ENCODE measurements around the gene ATP6V0A1.
A peak's percentile ranks its signal among the peaks of the same experiment; 100 is the strongest.
"Not testable (repeated sequence)": the region's sequence is repeated elsewhere in the genome, so short reads cannot be mapped to it uniquely, and the experiment has no call there.

The ATP6V0A1 gene

DNA sequence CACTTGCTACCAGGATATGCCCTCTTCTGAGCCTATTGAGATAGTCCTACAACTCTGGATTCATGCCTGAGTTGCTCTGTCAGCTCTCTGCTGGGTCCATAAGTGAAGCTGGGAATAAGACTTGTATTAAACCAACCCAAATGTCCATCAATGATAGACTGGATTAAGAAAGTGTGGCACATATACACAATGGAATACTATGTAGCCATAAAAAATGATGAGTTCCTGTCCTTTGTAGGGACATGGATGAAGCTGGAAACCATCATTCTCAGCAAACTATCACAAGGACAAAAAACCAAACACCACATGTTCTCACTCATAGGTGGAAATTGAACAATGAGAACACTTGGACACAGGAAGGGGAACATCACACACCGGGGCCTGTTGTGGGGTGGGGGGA lies 19.1 kb downstream of the ATP6V0A1 start:
- DNase-seq = not testable (repeated sequence)

DNA sequence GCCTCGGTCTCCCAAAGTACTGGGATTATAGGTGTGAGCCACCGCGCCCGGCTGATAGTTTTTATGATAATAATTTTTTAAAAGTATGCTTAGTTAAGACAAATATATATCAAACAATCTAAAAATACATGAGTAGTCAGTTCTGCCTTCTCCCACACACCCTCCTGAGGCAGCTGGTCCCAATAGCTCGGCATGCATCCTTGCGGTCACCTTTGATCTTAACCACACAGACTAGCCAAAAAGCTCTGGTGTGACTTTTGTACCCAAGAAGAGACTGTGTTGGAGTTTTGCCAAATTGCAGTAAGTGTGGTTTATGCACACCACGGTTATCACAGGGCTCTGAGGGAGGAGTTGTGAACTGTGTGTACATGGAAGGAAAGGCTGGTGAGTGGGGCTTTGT lies 25.6 kb downstream of the ATP6V0A1 start:
- DNase-seq = peak; percentile 52

DNA sequence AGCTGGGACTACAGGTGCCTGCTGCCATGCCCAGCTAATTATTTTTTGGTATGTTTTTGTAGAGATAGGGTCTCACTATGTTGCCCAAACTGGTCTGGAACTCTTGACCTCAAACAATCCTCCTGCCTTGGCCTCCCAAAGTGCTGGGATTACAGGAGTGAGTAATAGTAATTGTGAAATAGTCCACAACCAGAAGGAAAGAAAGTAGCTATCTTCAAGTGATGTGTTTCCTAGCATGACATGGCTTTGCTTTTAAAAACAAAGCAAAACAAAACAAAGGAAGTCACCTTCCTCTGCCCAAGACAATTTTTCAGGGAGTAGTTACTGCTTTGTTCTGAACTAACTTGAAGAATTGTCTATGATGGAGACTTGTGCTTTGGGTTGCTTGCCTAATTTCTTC lies 27.0 kb downstream of the ATP6V0A1 start:
- no peak for DNase-seq

DNA sequence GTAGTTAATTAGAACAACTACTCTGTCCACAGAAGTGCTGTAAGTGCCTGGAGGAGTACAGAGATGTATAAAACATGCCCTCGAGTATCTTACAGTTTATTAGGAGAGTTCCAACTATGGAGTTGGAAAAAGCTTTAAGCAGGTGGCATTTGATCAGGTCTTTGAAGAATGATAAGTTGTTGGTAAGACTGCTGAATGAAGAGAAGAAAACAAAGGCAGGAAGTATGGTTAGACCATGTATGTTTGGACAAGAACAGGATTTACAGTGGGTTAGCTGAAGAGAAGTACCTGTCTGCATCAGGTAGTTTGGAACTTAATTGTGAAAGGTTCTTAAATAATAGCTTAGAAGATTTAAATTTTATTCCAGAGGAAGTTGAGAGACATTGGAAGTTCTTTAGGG lies 29.4 kb downstream of the ATP6V0A1 start:
- no peak for DNase-seq

DNA sequence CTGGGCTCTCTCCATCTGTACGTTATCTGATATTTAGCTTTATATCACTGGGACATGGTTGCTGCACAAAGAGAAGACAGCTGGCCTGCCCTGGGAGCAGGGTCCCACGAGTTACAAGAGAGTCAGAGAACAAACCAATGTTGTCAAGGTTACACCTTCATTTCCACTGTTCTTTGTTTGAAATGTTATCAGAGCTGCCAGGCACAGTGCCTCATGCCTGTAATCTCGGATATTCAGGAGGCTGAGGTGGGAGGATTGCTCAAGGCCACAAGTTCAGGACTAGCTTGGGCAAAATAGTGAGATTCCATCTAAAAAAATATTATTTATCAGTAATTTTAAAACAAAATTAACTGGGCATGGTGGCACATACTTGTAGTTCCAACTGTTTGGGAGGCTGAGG lies 34.6 kb downstream of the ATP6V0A1 start:
- DNase-seq = no peak

DNA sequence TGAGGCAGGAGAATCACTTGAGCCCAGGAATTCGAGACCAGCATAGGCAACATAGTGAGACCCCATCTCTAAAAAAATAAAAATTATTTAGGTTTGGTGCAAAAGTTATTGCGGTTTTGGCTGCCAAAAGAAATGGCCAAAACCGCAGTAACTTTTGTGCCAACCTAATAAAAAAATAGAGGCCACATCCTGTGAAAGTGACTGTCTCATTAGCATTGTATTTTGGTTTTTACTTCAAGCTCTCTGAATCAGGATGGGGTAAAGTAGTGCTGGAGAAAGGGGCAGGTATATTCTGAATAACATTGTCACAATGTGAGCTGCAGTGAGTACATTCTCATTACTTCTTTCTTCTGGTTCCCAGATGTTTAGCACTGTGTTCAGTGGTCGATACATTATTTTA lies 36.0 kb downstream of the ATP6V0A1 start:
- DNase-seq = no peak

DNA sequence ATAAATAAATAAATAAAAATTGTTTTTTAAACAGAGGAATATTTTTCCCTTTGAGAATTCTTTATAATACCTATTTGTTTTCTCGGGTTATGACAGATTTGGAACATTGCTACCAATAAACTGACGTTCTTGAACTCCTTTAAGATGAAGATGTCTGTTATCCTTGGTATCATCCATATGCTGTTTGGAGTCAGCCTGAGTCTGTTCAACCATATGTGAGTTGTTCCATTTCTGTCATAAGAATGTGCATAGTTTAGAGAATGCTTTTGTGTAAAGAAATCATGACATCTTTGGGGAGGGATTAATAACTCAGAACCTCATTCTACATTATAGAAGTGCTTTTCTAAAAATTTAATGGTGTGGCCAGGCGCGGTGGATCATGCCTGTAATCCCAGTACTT lies 40.1 kb downstream of the ATP6V0A1 start:
- DNase-seq = no peak

DNA sequence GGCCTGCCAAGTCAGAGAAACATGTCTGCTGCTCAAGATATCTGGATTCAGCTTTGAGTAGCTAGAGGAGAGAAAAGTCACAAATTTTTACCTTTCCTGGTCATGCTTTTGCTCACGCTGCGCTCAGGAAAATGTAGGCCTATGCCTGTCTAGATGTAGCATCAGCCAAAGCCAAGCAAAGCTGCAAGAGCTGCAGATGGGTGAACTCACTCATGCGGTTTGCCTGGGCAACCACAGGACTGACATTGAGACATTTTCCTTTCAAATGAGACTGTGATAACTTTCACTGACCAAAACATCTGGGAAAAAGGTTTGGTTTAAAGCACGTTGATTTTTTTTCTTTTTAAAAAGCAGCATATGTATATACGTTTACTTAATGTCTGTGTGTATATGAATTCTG lies 43.4 kb downstream of the ATP6V0A1 start:
- no peak for DNase-seq

DNA sequence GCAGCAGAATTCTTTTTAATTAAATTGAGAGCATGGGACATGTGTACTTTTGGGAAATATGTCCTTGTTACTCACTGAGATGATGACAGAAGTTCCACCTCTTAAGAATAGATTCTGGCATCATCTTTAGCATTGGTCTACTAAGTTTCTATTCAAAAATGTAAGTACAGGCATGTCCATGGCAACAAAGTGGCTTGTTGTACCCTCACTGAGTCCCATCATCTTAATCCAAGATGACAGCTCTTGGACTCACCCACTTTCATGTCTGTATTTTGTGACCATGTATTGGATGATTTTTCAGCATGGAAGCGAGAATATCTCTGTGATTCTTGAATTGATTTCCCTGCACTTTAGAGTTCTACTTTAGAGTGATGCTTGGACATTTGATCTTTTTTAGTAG lies 44.2 kb downstream of the ATP6V0A1 start:
- no peak for DNase-seq

DNA sequence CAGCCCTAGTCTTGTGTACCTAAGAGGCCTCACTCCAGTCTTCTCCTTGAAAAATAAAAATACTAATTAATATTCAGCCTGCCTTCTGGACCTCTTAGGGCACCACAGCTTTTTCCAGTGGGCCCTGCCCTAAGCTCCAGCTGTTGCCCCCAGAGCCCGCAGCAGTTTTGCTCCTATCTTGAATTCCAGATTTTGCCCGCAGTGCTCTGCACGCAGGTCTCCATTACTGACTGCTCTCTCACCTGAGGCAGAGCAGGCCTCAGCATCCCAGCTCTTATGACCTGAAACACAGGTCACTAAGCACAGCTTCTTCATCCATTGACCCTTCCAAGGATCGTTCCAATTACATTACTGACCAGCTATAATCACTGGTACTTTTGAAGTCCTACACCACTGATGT lies 49.0 kb downstream of the ATP6V0A1 start:
- DNase-seq = no peak

DNA sequence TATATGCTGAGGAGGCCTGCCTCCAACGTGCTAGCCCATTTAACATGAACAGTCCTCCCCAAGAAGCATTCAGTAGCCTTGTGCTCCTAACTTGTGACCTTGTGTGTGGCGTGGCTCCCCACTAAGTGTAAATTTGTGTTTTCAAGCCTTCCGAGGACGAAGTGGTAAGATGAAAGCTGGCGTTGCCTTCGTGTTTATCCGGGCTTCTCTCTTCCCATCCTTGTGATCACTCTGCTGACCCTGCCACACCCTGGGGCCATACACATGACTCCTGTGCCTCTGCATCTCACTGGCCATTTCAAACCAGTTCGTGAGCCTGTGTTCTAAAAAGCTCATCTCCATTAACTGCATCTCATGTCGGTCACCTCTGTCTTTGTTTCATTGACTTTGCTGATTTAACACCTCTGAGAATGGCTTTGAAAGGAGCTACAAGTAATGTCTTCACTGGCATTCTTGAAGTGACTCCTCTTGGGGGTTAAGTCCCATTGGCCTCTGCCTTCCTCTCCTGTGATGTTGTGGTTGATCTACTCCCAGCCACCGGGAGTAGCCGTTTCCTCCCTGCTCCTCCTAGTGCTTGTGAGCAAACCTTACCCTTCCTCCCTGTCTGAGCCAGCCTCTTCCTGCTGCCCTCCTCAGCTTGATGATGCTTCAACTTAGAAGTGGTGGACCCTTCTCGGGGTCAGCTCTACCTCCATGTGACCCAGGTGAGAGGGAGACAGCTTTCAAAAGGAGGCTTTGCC lies 49.9 kb downstream of the ATP6V0A1 start:
- no peak for DNase-seq

DNA sequence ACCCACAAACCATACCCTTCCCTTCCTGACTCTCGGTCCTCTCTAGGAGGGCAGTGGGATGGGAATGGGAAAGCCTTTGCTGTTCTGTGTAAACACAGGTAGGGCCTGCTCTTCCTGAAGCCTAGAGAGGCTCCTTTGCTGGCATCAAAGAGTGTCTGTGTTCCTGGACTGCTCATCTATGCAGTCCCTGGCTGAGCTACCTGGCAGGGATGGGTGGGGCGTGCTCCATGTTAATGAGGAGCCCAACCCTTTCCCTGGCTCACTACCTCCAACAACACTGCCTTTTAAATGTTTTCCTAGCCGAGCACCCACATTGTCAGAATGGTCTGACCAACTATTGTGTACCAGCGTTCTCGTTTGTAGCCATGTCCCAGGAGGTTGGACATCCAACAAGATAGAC lies 50.7 kb downstream of the ATP6V0A1 start:
- DNase-seq = no peak

DNA sequence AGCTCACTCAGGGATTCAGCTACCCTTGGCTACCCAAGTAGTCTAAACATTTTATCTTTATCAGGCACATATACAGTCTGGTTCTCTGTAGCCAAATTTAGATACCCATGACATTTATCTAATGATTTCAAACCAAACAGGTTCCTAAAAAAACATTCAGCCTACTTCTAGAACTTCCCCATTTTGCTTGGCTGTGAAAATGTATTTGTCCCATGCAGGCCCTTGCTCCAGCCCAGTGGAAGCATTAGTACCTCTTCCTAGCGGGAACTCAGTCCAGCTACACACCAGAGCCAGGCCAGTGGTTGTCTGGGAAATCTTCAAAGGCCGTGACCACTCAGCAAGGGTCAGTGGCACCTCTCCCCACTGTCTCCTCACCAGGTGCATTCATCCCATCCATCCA lies 51.2 kb downstream of the ATP6V0A1 start:
- DNase-seq = no peak

DNA sequence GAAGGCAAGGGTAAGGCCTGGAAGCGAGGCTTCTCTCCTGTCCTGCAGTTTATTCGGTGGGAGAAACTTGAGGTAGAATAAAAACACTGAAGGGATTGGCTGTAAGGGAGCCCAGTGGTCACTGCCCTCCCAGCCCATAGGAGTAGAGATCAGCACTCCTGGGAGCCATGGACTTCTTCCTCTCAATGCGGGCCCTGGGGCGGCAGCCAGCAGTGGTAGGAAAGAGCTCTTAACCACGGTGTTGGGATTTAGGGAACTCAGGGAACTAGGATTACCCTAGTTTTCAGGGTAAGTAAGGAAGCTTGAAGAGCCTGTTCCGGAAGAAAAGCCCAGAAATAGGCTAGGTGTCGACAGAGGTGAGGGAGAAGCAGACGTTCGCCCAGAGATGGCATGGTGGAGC lies 53.6 kb downstream of the ATP6V0A1 start:
- no peak for DNase-seq

DNA sequence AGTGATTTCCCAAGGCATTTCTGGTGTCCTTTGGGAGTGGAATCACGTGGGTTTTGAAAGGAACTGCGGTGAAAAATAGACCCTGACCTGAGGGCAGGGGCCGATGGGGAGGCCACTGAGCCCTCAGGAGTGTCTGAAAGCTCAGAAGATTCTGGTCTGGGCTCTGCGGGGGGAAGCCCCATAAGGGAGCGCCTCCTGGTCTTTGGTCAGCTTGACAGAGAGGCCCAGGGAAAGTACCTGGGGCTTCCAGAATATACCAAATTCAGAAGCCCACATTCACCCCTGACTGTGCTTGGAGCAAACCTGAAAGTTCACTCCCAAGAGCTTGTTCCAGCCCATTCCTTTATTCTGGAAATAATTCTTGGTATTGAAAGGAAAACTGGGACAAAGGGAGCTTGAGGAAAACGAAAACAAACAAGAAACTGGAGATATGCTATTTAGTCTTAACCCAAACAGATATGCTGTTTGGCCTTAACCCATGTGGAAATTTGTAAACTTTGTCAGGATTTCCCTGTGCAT lies 54.1 kb downstream of the ATP6V0A1 start:
- no peak for DNase-seq

DNA sequence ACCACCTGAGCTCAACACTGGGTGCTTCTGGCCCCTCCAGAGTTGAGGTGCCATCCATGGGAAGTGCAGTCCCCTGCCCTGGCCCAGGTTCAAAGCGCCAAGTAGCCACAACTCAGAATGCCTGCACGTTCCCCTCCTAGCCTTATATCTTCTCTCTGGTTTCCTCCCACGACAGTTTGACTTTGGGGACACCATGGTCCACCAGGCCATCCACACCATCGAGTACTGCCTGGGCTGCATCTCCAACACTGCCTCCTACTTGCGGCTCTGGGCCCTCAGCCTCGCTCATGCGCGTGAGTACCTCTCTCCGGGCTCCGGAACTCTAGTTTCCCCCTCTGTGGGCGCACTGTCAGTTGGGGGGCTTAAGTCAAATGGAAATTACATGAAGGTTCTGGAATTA lies 55.0 kb downstream of the ATP6V0A1 start:
- no peak for DNase-seq

DNA sequence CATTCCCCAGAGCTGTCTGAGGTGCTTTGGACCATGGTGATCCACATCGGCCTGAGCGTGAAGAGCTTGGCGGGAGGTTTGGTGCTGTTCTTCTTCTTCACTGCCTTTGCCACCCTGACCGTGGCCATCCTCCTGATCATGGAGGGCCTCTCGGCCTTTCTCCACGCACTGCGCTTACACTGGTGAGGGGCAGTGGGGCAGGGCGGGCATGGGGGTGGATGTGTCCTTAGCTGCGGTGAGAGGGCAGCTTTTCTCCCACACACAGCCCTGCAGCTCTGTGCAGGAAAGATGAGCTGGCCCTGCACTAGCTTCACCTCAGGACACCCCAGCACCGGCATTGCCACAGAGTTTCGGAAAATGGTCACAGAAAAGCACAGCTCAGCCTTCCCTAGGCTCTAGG lies 55.6 kb downstream of the ATP6V0A1 start:
- no peak for DNase-seq

DNA sequence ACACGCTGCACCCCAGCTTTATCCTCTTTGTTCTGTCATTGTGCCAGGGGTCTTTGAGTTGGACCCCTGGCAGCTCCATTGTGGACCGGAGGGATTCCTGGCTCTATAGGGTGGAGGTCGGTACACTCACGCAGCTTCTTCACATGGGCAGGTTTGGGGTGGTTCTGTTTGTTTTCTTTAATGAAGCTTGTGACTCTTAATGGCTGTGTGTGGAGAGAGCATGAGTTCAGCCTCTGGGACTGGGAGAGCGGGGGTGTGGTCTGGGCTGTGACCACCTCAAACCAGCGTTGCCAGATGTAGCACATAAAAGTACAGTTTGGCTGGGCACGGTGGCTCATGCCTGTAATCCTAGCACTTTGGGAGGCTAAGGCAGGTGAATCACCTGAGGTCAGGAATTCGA lies 56.2 kb downstream of the ATP6V0A1 start:
- DNase-seq = no peak

DNA sequence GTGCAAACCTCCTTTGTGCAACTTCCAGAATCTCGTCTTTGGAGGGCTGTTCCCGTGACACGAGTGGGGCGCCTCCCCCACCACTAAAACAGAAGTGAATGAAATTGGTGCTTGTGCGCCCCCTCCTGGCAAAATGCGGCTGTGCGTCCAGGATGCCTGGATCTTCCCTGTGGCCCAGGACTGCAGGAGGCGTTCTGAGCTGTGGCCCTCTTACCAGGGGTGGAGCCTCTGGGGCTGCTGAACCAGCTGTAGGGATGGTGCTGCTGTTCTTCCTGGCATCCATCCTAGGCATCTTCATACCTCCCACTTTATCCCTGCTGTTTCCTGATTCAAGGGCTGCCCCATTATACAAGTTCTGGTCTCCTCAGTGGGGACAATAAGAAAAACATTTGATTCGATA lies 58.8 kb downstream of the ATP6V0A1 start:
- DNase-seq = peak; percentile 85

DNA sequence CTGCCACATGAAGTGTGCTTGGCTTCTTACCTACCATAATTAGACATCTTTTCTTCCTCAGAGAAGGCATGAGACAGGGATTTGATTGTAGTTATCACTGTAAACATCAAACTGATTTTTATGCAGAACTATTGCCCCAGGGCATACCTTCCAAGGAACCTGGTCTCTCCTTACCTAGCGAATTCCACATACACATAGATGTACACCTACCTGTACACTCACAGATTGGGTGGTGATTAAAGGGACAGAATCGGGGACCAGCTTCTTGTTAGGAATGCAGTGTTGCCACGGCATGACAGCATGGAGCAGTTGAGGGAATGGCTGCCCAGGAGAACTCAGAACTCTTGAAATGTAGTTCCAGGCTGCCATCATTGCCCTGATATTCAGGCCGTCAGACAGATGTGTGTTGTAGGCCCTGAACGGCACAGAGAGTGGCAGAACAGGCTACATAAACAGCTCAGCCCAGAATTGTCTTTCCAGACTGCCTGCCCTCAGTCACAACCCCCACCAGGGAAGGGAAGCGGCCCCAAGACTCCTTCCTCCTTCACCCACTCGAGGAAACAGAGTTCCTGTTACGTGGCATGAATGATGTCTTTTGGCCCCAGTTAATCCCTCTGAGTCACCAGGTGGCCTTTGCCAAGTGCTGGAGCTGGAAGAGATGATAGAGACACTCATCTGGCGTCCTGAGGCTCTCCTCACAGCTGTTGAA lies 59.5 kb downstream of the ATP6V0A1 start:
- no peak for DNase-seq

DNA sequence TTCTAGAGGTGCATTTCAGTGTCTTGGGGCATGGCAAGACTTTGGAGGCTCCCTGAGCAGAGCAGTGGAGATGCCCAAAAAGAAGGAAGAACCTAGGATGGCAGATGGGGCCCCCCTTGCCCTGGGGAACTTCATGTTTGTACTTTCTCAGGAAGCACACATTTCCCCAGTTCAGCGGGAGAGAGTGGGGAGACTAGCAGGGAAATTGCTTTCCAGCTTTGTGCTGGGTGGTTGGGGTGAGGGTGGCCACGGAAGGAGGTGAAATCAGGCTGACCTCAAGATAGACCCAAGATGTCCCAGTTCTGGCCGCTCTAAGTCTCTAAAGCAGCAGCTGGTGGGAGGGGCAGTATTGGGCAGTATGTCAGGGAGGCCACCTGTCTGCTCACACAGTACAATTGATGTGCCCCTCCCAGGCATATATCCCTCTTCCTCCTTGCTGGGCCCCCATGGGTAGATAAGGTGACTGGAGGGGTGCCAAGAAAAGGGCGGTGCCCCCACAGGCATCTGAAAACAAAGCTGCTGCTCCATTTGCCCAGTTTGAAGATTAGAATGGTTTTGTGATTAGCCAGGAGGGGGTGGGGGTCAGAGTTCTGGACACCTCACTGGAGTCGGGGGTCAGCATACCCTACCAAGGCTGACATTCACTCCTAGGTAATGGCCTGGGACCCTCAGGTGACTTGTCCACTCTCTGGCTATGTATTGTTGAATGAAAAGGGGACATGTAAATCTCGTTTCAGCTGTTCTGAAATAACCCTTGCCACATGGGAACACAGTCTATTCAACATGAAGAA lies 60.3 kb downstream of the ATP6V0A1 start:
- DNase-seq = no peak

DNA sequence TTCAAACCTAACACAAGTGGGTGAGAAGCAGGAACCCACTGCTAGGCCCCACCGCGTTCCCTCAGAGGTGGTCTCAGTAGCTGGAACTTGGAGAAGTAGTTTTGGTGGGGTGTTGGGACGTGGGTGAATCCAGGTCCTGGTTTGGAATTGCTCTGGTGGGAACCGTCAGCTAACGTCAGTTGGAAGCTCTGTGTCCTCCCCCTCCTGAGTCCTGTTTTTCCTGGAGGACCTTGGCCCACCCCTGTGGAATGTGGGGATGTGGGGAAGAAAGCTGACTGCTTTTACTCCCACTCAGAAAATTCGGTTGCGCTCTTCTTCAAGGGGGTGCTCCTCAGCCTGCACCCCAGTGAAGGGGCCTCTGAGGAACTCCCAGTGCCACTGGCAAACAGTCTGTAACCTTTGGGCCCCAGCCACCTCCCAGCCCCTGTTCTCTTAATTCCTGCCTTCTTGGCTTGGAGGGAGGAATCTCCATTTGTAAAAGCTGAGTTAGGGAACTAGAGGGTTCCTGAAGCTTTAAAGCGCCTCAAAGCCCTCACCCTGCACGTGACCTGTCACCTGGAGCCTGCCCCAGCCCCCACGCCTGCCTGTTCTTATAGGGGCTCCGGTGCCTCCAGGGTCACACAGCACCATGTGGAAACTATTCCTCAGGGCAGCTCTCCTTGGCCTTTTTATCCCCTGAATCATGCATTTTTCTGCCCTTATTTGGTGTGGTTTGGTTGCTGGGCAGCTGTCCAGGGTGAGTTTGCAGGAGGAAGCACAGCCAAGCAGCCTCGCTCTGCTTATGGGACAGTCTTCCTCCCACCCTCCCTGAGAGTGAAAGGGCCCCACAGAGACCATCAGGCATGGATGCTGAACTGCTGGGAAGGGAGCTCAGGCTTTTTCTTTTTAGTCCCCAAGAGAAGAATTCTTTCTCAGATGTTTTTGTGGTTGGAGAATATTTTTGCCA lies 61.1 kb downstream of the ATP6V0A1 start:
- DNase-seq = no peak

DNA sequence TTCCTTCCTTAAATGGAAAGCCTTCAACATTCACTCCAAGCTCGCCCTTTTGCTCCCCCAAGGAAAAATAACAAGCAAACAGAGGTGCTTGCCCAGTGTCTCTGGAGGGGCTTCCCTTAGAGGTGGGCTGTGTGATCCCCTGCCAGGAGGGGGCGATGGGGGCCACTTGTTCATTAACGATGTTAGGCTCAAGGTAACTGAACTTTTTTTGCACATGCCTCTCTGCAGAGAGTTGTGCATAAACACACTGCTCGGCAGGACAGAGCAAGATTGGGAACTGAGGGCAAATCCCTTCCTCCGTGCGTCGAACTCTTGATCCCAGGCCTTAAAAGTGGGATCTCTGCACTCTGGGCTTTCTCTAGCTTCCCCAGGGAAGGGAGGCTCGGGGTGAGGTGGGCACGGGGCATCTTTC lies 61.9 kb downstream of the ATP6V0A1 start:
- no peak for DNase-seq
